HepG2 (cell line): ENCODE measurements around the gene HAGHL. TPM values are rescaled to one million over a fixed set of nuclear protein-coding genes. Genes with fewer than 3 reads are reported as not detected.
A peak's percentile ranks its signal among the peaks of the same experiment; 100 is the strongest.

ENCODE experiments used
- ETV5 ChIP-seq: IDR thresholded peaks from 2 replicates; pipeline ENCODE4 v1.6.1; 2018; ENCODE audit warnings: missing biosample characterization, missing genetic modification reagents, inconsistent platforms, borderline replicate concordance
- FOXA1 ChIP-seq, 2 experiments: fragments of 450-650 bp in 1 of 2; sonication (generic) in 1 of 2; formaldehyde crosslinking in 1 of 2; IDR thresholded peaks; 2 replicates each; pipeline versions ENCODE4 v1.4.0 to v1.6.1; 2016 to 2020; ENCODE audit warnings: missing genetic modification reagents in 1 of 2
- KLF13 ChIP-seq: sonication (generic); formaldehyde crosslinking; IDR thresholded peaks from 2 replicates; pipeline ENCODE4 v1.4.0; 2020; ENCODE audit warnings: mild to moderate bottlenecking, missing genetic modification reagents
- NCOA5 ChIP-seq: sonication (generic); formaldehyde crosslinking; IDR thresholded peaks from 2 replicates; pipeline ENCODE4 v1.4.0; 2020; ENCODE audit warnings: missing genetic modification reagents
- PHB2 ChIP-seq: fragments of 450-650 bp; IDR thresholded peaks from 2 replicates; pipeline ENCODE4 v1.6.1; 2018; ENCODE audit not compliant: partially characterized antibody
- SAFB2 ChIP-seq: sonication (generic); formaldehyde crosslinking; IDR thresholded peaks from 2 replicates; pipeline ENCODE4 v1.5.1; 2020; ENCODE audit warnings: missing genetic modification reagents, low read depth, mild to moderate bottlenecking, borderline replicate concordance
- ZFX ChIP-seq: sonication (generic); formaldehyde crosslinking; IDR thresholded peaks from 2 replicates; pipeline ENCODE4 v1.4.0; 2020; ENCODE audit warnings: mild to moderate bottlenecking, low read depth, missing genetic modification reagents, moderate library complexity
- ZNF556 ChIP-seq: sonication (generic); formaldehyde crosslinking; IDR thresholded peaks from 2 replicates; pipeline ENCODE4 v1.4.0; 2020; ENCODE audit warnings: mild to moderate bottlenecking, missing genetic modification reagents, borderline replicate concordance
- ZNF557 ChIP-seq: sonication (generic); formaldehyde crosslinking; IDR thresholded peaks from 2 replicates; pipeline ENCODE4 v1.4.0; 2020; ENCODE audit warnings: missing genetic modification reagents
- ZNF629 ChIP-seq: sonication (generic); formaldehyde crosslinking; conservative IDR thresholded peaks from 2 replicates; pipeline ENCODE4 v1.5.0; 2020; ENCODE audit warnings: missing genetic modification reagents
- ZNF724P ChIP-seq: sonication (generic); formaldehyde crosslinking; IDR thresholded peaks from 2 replicates; pipeline ENCODE4 v1.8.0; 2022; ENCODE audit warnings: missing genetic modification reagents, borderline replicate concordance
- ZNF773 ChIP-seq: sonication (generic); formaldehyde crosslinking; IDR thresholded peaks from 2 replicates; pipeline ENCODE4 v1.4.0; 2020; ENCODE audit warnings: missing genetic modification reagents, borderline replicate concordance
- ZNF777 ChIP-seq: sonication (generic); formaldehyde crosslinking; IDR thresholded peaks from 2 replicates; pipeline ENCODE4 v1.4.0; 2020; ENCODE audit warnings: missing genetic modification reagents
- polyA plus RNA-seq, 8 experiments: library from polyadenylated mRNA; depleted of rRNA in 3 of 8; stranded (reverse) in 7 of 8; unstranded in 1 of 8; fragments of >200 nt; fragmentation: Illumina TruSeq in 4 of 8; extraction: Trizol in 4 of 8; gene quantifications; 2 replicates each; pipeline versions ENCODE4 v1.2.1 to v1.2.3, GENCODE V29; 2011 to 2016; ENCODE audit warnings: low read depth in 4 of 8, missing spikeins in 1 of 8, mixed read lengths in 1 of 8; ENCODE audit not compliant: insufficient read depth in 1 of 8
- total RNA-seq, 5 experiments: library from RNA; depleted of rRNA; stranded (reverse); fragments of >200 nt; fragmentation: Illumina TruSeq; extraction: Trizol; gene quantifications; 2 replicates each; pipeline ENCODE4 v1.2.3, GENCODE V29; 2016; ENCODE audit warnings: low read depth in 1 of 5
- TF ChIP-seq, protein P1 (sequence below): sonication (generic); formaldehyde crosslinking; IDR thresholded peaks from 2 replicates; pipeline ENCODE4 v1.5.0; 2020; ENCODE audit warnings: mild to moderate bottlenecking, missing genetic modification reagents, borderline replicate concordance
- TF ChIP-seq, protein P2 (sequence below): sonication (generic); formaldehyde crosslinking; IDR thresholded peaks from 2 replicates; pipeline ENCODE4 v1.5.1; 2020; ENCODE audit warnings: mild to moderate bottlenecking, missing genetic modification reagents, moderate library complexity
- TF ChIP-seq, protein P3 (sequence below): sonication (generic); formaldehyde crosslinking; conservative IDR thresholded peaks from 2 replicates; pipeline ENCODE4 v1.4.0; 2020; ENCODE audit warnings: missing genetic modification reagents
- TF ChIP-seq, protein P4 (sequence below): sonication (generic); formaldehyde crosslinking; IDR thresholded peaks from 2 replicates; pipeline ENCODE4 v1.5.0; 2020; ENCODE audit warnings: mild to moderate bottlenecking, missing genetic modification reagents
- TF ChIP-seq, protein P5 (sequence below): sonication (generic); formaldehyde crosslinking; IDR thresholded peaks from 2 replicates; pipeline ENCODE4 v1.5.0; 2020; ENCODE audit warnings: mild to moderate bottlenecking, low read depth, missing genetic modification reagents, borderline replicate concordance
- TF ChIP-seq, protein P6 (sequence below): sonication (generic); formaldehyde crosslinking; IDR thresholded peaks from 2 replicates; pipeline ENCODE4 v1.4.0; 2020; ENCODE audit warnings: missing genetic modification reagents

Gene HAGHL
- total and polyA plus RNA-seq, 2 of the 13 experiments (the other 11 are each of a cell fraction or from before 2014, with no cell fraction given), result 3.4 to 8.4 TPM

DNA sequence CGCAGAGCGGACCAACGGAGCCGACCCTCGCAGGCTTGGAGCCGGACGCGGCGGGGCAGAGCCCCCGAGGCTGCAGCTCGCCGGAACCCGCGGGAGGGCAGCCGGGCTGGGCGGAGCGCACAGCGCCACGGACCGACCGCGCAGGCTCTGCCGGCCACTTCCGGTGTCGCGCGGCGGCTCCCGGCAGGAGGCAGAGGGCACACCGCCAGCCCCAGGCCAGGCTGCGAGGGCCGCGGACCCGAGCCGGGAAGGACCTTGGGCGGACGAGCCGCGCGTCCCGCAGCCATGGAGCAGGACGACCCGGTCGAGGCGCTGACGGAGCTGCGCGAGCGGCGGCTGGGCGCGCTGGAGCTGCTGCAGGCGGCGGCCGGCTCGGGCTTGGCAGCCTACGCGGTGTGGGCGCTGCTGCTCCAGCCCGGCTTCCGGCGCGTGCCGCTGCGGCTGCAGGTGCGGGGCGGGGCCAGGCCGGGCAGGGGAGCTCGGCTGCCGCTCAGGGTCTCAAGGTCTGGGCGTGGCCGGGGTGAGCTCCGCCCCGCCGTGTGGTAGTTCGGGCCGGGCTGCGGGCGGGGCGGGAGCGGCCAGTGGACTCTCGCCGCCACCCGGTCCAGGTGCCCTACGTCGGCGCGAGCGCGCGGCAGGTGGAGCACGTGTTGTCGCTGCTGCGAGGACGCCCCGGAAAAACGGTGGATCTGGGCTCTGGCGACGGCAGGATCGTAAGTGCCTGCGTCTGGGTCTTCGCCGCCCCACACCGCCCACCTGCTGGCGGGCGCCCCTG, 5.7 kb upstream of the HAGHL start, which contains the start of gene ANTKMT (continued):
- TF ChIP-seq ETV5 (peak; percentile 61; the same call in 1 of the 2 replicates), ZFX (peak; percentile 98), NCOA5 (no peak), KLF13 (CRISPR knock-in tag) (no peak), ZNF777 (peak; percentile 58), ZNF724P (CRISPR knock-in tag) (peak; percentile 47), PHB2 (no peak), SAFB2 (CRISPR knock-in tag) (peak; percentile 60; the same call in 1 of the 2 replicates), ZNF773 (CRISPR knock-in tag) (0 out of 2 replicates have a peak, but pooled peaks have one; percentile 68), ZNF557 (CRISPR knock-in tag) (peak; percentile 69; the same call in 1 of the 2 replicates), FOXA1 (IDR thresholded peaks at IDR 0.05) (no peak), FOXA1 (CRISPR knock-in tag; IDR thresholded peaks at IDR 0.05) (peak; percentile 29; the same call in 1 of the 2 replicates), ZNF629 (CRISPR knock-in tag) (0 out of 2 replicates have a peak, but pooled peaks have one; percentile 22), ZNF556 (peak; percentile 92)
- TF ChIP-seq, protein P1, sequence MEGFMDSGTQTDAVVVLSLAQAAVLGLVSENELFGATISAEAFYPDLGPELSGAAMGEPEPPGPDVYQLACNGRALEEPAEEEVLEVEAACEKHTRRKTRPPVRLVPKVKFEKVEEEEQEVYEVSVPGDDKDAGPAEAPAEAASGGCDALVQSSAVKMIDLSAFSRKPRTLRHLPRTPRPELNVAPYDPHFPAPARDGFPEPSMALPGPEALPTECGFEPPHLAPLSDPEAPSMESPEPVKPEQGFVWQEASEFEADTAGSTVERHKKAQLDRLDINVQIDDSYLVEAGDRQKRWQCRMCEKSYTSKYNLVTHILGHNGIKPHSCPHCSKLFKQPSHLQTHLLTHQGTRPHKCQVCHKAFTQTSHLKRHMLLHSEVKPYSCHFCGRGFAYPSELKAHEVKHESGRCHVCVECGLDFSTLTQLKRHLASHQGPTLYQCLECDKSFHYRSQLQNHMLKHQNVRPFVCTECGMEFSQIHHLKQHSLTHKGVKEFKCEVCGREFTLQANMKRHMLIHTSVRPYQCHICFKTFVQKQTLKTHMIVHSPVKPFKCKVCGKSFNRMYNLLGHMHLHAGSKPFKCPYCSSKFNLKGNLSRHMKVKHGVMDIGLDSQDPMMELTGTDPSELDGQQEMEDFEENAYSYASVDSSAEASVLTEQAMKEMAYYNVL (CRISPR knock-in tag), result 0 out of 2 replicates have a peak, but pooled peaks have one; percentile 18
- TF ChIP-seq, protein P2, sequence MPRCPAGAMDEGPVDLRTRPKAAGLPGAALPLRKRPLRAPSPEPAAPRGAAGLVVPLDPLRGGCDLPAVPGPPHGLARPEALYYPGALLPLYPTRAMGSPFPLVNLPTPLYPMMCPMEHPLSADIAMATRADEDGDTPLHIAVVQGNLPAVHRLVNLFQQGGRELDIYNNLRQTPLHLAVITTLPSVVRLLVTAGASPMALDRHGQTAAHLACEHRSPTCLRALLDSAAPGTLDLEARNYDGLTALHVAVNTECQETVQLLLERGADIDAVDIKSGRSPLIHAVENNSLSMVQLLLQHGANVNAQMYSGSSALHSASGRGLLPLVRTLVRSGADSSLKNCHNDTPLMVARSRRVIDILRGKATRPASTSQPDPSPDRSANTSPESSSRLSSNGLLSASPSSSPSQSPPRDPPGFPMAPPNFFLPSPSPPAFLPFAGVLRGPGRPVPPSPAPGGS (CRISPR knock-in tag), result peak; percentile 95
- TF ChIP-seq, protein P3, sequence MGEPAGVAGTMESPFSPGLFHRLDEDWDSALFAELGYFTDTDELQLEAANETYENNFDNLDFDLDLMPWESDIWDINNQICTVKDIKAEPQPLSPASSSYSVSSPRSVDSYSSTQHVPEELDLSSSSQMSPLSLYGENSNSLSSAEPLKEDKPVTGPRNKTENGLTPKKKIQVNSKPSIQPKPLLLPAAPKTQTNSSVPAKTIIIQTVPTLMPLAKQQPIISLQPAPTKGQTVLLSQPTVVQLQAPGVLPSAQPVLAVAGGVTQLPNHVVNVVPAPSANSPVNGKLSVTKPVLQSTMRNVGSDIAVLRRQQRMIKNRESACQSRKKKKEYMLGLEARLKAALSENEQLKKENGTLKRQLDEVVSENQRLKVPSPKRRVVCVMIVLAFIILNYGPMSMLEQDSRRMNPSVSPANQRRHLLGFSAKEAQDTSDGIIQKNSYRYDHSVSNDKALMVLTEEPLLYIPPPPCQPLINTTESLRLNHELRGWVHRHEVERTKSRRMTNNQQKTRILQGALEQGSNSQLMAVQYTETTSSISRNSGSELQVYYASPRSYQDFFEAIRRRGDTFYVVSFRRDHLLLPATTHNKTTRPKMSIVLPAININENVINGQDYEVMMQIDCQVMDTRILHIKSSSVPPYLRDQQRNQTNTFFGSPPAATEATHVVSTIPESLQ (CRISPR knock-in tag), result no peak
- TF ChIP-seq, protein P4, sequence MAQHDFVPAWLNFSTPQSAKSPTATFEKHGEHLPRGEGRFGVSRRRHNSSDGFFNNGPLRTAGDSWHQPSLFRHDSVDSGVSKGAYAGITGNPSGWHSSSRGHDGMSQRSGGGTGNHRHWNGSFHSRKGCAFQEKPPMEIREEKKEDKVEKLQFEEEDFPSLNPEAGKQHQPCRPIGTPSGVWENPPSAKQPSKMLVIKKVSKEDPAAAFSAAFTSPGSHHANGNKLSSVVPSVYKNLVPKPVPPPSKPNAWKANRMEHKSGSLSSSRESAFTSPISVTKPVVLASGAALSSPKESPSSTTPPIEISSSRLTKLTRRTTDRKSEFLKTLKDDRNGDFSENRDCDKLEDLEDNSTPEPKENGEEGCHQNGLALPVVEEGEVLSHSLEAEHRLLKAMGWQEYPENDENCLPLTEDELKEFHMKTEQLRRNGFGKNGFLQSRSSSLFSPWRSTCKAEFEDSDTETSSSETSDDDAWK, result no peak
- TF ChIP-seq, protein P5, sequence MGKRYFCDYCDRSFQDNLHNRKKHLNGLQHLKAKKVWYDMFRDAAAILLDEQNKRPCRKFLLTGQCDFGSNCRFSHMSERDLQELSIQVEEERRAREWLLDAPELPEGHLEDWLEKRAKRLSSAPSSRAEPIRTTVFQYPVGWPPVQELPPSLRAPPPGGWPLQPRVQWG (CRISPR knock-in tag), result no peak
- TF ChIP-seq, protein P6, sequence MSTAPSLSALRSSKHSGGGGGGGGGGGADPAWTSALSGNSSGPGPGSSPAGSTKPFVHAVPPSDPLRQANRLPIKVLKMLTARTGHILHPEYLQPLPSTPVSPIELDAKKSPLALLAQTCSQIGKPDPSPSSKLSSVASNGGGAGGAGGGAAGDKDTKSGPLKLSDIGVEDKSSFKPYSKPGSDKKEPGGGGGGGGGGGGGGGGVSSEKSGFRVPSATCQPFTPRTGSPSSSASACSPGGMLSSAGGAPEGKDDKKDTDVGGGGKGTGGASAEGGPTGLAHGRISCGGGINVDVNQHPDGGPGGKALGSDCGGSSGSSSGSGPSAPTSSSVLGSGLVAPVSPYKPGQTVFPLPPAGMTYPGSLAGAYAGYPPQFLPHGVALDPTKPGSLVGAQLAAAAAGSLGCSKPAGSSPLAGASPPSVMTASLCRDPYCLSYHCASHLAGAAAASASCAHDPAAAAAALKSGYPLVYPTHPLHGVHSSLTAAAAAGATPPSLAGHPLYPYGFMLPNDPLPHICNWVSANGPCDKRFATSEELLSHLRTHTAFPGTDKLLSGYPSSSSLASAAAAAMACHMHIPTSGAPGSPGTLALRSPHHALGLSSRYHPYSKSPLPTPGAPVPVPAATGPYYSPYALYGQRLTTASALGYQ, result no peak
